K562 (cell line): ENCODE data around the gene PGD. TPM values are rescaled to one million over a fixed set of nuclear protein-coding genes. Genes with fewer than 3 reads are reported as not detected.

Experiments
- ATF3 ChIP-seq, 2 experiments: fragments of 450-650 bp in 1 of 2; sonication (generic) in 1 of 2; formaldehyde crosslinking in 1 of 2; IDR thresholded peaks in 1 of 2; conservative IDR thresholded peaks in 1 of 2; 2 replicates each; pipeline versions ENCODE4 v1.6.1 to v1.8.1; 2016 to 2023; ENCODE audit warnings: mild to moderate bottlenecking in 2 of 2, moderate library complexity in 2 of 2, inconsistent platforms in 1 of 2, missing genetic modification reagents in 1 of 2
- BCOR ChIP-seq: fragments of 450-650 bp; IDR thresholded peaks from 2 replicates; pipeline ENCODE4 v1.6.1; 2016
- CREB3 ChIP-seq: fragments of 450-650 bp; conservative IDR thresholded peaks from 2 replicates; pipeline ENCODE4 v1.6.1; 2016; ENCODE audit warnings: missing genetic modification characterization, low read depth, mild to moderate bottlenecking, missing compliant biosample characterization, moderate library complexity
- CREB3L1 ChIP-seq: fragments of 450-650 bp; IDR thresholded peaks from 2 replicates; pipeline ENCODE4 v1.6.1; 2014; ENCODE audit warnings: low read depth, mild to moderate bottlenecking, moderate library complexity, borderline replicate concordance
- ETV6 ChIP-seq, 3 experiments: fragments of 150-350 bp in 1 of 3; sonication (generic) in 1 of 3; formaldehyde crosslinking in 1 of 3; IDR thresholded peaks; 2 replicates each; pipeline versions ENCODE4 v1.6.1 to v1.8.0; 2014 to 2022; ENCODE audit warnings: borderline replicate concordance in 2 of 3, low read depth in 2 of 3, antibody characterized with exemption in 1 of 3, low read length in 1 of 3, mild to moderate bottlenecking in 1 of 3, missing genetic modification reagents in 1 of 3
- FOXP1 ChIP-seq: sonication (generic); formaldehyde crosslinking; IDR thresholded peaks from 2 replicates; pipeline ENCODE4 v1.8.0; 2022; ENCODE audit warnings: mild to moderate bottlenecking, missing genetic modification reagents
- GATAD2B ChIP-seq: fragments of 450-650 bp; IDR thresholded peaks from 2 replicates; pipeline ENCODE4 v1.6.1; 2017; ENCODE audit warnings: mild to moderate bottlenecking, borderline replicate concordance
- HMBOX1 ChIP-seq: sonication (generic); IDR thresholded peaks from 2 replicates; pipeline ENCODE4 v1.6.1; 2016
- HMG20A ChIP-seq: fragments of 450-650 bp; formaldehyde crosslinking; conservative IDR thresholded peaks from 2 replicates; pipeline ENCODE4 v1.4.0; 2020; ENCODE audit warnings: mild to moderate bottlenecking, mixed read lengths
- MAFK ChIP-seq: IDR thresholded peaks from 2 replicates; pipeline ENCODE4 v1.6.1; 2011; ENCODE audit warnings: low read length, improper control_type of control experiment
- MEIS2 ChIP-seq: fragments of 450-650 bp; IDR thresholded peaks from 2 replicates; pipeline ENCODE4 v1.6.1; 2014; ENCODE audit warnings: mild to moderate bottlenecking; ENCODE audit not compliant: partially characterized antibody
- PHTF2 ChIP-seq: fragments of 250-450 bp; sonication (Bioruptor Pico); IDR thresholded peaks from 2 replicates; pipeline ENCODE4 v1.5.0; 2021; ENCODE audit warnings: mild to moderate bottlenecking
- POLR2A ChIP-seq: fragments of 450-650 bp; conservative IDR thresholded peaks from 2 replicates; pipeline ENCODE4 v1.6.1; 2016
- PURB ChIP-seq: sonication (generic); formaldehyde crosslinking; IDR thresholded peaks from 2 replicates; pipeline ENCODE4 v1.9.0; 2021; ENCODE audit warnings: low read depth, mild to moderate bottlenecking, missing genetic modification reagents
- SLC30A9 ChIP-seq: fragments of 250-450 bp; sonication (Bioruptor Pico); IDR thresholded peaks from 2 replicates; pipeline ENCODE4 v1.8.0; 2022; ENCODE audit warnings: mild to moderate bottlenecking, moderate library complexity
- TCF7 ChIP-seq: sonication (generic); IDR thresholded peaks from 2 replicates; pipeline ENCODE4 v1.6.1; 2016; ENCODE audit warnings: antibody characterized with exemption, borderline replicate concordance
- TEAD2 ChIP-seq: fragments of 450-650 bp; IDR thresholded peaks from 2 replicates; pipeline ENCODE4 v1.6.1; 2016; ENCODE audit warnings: missing genetic modification characterization, control low read depth, missing compliant biosample characterization
- UBTF ChIP-seq, 2 experiments: IDR thresholded peaks; 2 replicates each; pipeline ENCODE4 v1.6.1; 2012; ENCODE audit warnings: improper control_type of control experiment in 2 of 2, low read depth in 2 of 2, low read length in 2 of 2, borderline replicate concordance in 1 of 2
- ZC3H4 ChIP-seq: sonication (generic); formaldehyde crosslinking; IDR thresholded peaks from 2 replicates; pipeline ENCODE4 v1.9.0; 2021; ENCODE audit warnings: missing genetic modification reagents, borderline replicate concordance
- ZFX ChIP-seq: sonication (generic); formaldehyde crosslinking; IDR thresholded peaks from 2 replicates; pipeline ENCODE4 v1.8.0; 2022; ENCODE audit warnings: mild to moderate bottlenecking, missing genetic modification reagents, moderate library complexity
- ZSCAN32 ChIP-seq: fragments of 450-650 bp; formaldehyde crosslinking; IDR thresholded peaks from 2 replicates; pipeline ENCODE4 v1.4.0; 2020; ENCODE audit warnings: mild to moderate bottlenecking, moderate library complexity
- polyA plus RNA-seq, 8 experiments: library from polyadenylated mRNA; depleted of rRNA in 4 of 8; stranded (reverse) in 5 of 8; unstranded in 3 of 8; fragments of >200 nt; fragmentation: Nextera tagmentation in 2 of 8; fragmentation: Illumina TruSeq in 1 of 8; extraction: Ambion mirVana in 2 of 8; extraction: Trizol in 1 of 8; gene quantifications; 2 replicates each; pipeline versions ENCODE4 v1.2.1 to v1.2.3, GENCODE V29; 2011 to 2014; ENCODE audit warnings: inconsistent platforms in 1 of 8, missing spikeins in 1 of 8
- total RNA-seq, 7 experiments: library from RNA; depleted of rRNA in 6 of 7; stranded (reverse); fragments of >200 nt in 6 of 7; fragmentation: Illumina TruSeq in 2 of 7; extraction: Trizol in 2 of 7; gene quantifications; 2 replicates each; pipeline versions ENCODE4 v1.2.1 to v1.2.3, GENCODE V29; 2011 to 2021; ENCODE audit warnings: low replicate concordance in 1 of 7

PGD gene
- total and polyA plus RNA-seq, 9 of the 15 experiments (the other 6 are each of a cell fraction or from before 2014, with no cell fraction given) = 177 to 542 (median 270) TPM

GRCh38 chr1:10415211-10415930, 16.5 kb downstream of the PGD start (continued):
- 0 out of 2 replicates have a peak, but pooled peaks have one; percentile 58 for TF ChIP-seq FOXP1 (CRISPR knock-in tag)
- TF ChIP-seq GATAD2B = peak; percentile 87
- TF ChIP-seq POLR2A = peak; percentile 75
- no peak for TF ChIP-seq ZC3H4 (CRISPR knock-in tag)
- peak; percentile 67; the same call in 1 of the 2 replicates for TF ChIP-seq CREB3 (tag)
- no peak for TF ChIP-seq ZSCAN32 (CRISPR knock-in tag)
- TF ChIP-seq PURB = no peak
- no peak for TF ChIP-seq MEIS2
- no peak for TF ChIP-seq SLC30A9 (CRISPR knock-in tag)
- TF ChIP-seq TEAD2 (tag) = 0 out of 2 replicates have a peak, but pooled peaks have one; percentile 13
- peak; percentile 34 to 49; a peak in 1 of 4 replicates for TF ChIP-seq ETV6 (IDR thresholded peaks at IDR 0.05; ENCODE audit: borderline replicate concordance in 1 of 2, low read depth in 2 of 2, low read length in 1 of 2)
- no peak for TF ChIP-seq ETV6 (CRISPR knock-in tag; IDR thresholded peaks at IDR 0.05; ENCODE audit: borderline replicate concordance)
- TF ChIP-seq ZFX (CRISPR knock-in tag) = no peak
- TF ChIP-seq BCOR = no peak
- no peak for TF ChIP-seq TCF7
- TF ChIP-seq PHTF2 = no peak
- 0 out of 2 replicates have a peak, but pooled peaks have one; percentile 37 for TF ChIP-seq CREB3L1
- TF ChIP-seq ATF3 (IDR thresholded peaks at IDR 0.05) = peak; percentile 80
- no peak for TF ChIP-seq ATF3 (CRISPR knock-in tag; conservative IDR thresholded peaks at IDR 0.05)
- TF ChIP-seq HMG20A (CRISPR knock-in tag) = no peak
- peak; percentile 49 for TF ChIP-seq HMBOX1
- TF ChIP-seq UBTF (IDR thresholded peaks at IDR 0.05; ENCODE audit: borderline replicate concordance in 1 of 2, low read depth in 2 of 2, low read length in 2 of 2) = no peak
- peak; percentile 98 for TF ChIP-seq MAFK
